Caco-2 (cell line): ENCODE results near the gene ADAMTS3. TPM values are rescaled to one million over a fixed set of nuclear protein-coding genes. Genes with fewer than 3 reads are reported as not detected.

Source experiments
- BruUV-seq: library from RNA; stranded (reverse); fragments of 400-500 nt; replicated peaks from 2 replicates; lab custom pipeline; 2021; lab: Mats Ljungman, UMichigan
- CTCF ChIA-PET: fragments of 300-600 bp; sonication (Branson Sonifier 250); formaldehyde crosslinking; loops from one replicate; lab custom pipeline; 2022; ENCODE audit warnings: antibody characterized with exemption; lab: Charles Lee
- POLR2A ChIA-PET: fragments of 300-600 bp; sonication (Branson Sonifier 250); formaldehyde crosslinking; loops from one replicate; lab custom pipeline; 2022; ENCODE audit warnings: antibody characterized with exemption; lab: Charles Lee
- DNase-seq, 2 experiments: peaks; one replicate each; pipeline versions ENCODE4 v3.0.0 to v3.0.0-alpha.2; 2020 to 2022
- H3K27me3 ChIP-seq: replicated peaks from 2 replicates; pipeline ENCODE4 v1.6.0; 2011; ENCODE audit warnings: low read length; ENCODE audit not compliant: control insufficient read depth, insufficient read depth
- H3K36me3 ChIP-seq: 2 replicates; pipeline ENCODE4 v1.5.1; 2011; ENCODE audit warnings: low read length; ENCODE audit not compliant: control insufficient read depth, insufficient read depth
- H3K4me1 ChIP-seq: fragments of 250-450 bp; sonication (Bioruptor Pico); 2 replicates; pipeline ENCODE4 v1.5.1; 2020; ENCODE audit warnings: mild to moderate bottlenecking
- H3K4me3 ChIP-seq: 2 replicates; pipeline ENCODE4 v1.5.1; 2011; ENCODE audit warnings: low read depth, mild to moderate bottlenecking, control low read depth, low read length
- H3K9me3 ChIP-seq: fragments of 250-450 bp; sonication (Bioruptor Pico); 2 replicates; pipeline ENCODE4 v1.5.1; 2020; ENCODE audit warnings: mild to moderate bottlenecking, moderate library complexity
- H3K27ac Mint-ChIP-seq: one replicate; pipeline ENCODE4 v1.8.0; 2022; ENCODE audit warnings: mixed read lengths; ENCODE audit not compliant: unreplicated experiment
- H3K27me3 Mint-ChIP-seq: one replicate; pipeline ENCODE4 v1.8.0; 2022; ENCODE audit warnings: mixed read lengths; ENCODE audit not compliant: insufficient read depth, unreplicated experiment
- H3K36me3 Mint-ChIP-seq: one replicate; pipeline ENCODE4 v1.8.0; 2022; ENCODE audit warnings: mild to moderate bottlenecking, mixed read lengths; ENCODE audit not compliant: insufficient read depth, unreplicated experiment
- H3K4me1 Mint-ChIP-seq: one replicate; pipeline ENCODE4 v1.8.0; 2022; ENCODE audit warnings: low read depth, mixed read lengths; ENCODE audit not compliant: unreplicated experiment
- H3K4me3 Mint-ChIP-seq: one replicate; pipeline ENCODE4 v1.8.0; 2022; ENCODE audit warnings: mild to moderate bottlenecking, moderate library complexity, mixed read lengths; ENCODE audit not compliant: unreplicated experiment
- H3K9me3 Mint-ChIP-seq: one replicate; pipeline ENCODE4 v1.8.0; 2022; ENCODE audit warnings: mixed read lengths; ENCODE audit not compliant: unreplicated experiment
- CTCF ChIP-seq, 2 experiments: fragments of 200-600 bp in 1 of 2; IDR thresholded peaks; 1 replicate in 1 of 2; 2 replicates in 1 of 2; pipeline versions ENCODE4 v1.5.1 to v1.8.0; 2011 to 2022; ENCODE audit warnings: antibody characterized with exemption in 1 of 2, control low read depth in 1 of 2, inconsistent platforms in 1 of 2, low read depth in 1 of 2, low read length in 1 of 2, mild to moderate bottlenecking in 1 of 2, moderate library complexity in 1 of 2; ENCODE audit not compliant: insufficient read depth in 1 of 2, severe bottlenecking in 1 of 2, unreplicated experiment in 1 of 2
- intact Hi-C: fragments of 100-400 bp; cut with micrococcal nuclease; formaldehyde crosslinking; loops from one replicate; pipeline ENCODE4 v1.10.0; 2022; ENCODE audit not compliant: unreplicated experiment
- total RNA-seq: library from RNA; stranded (reverse); gene quantifications from 2 replicates; pipeline ENCODE4 v1.2.3, GENCODE V29; 2022

Gene ADAMTS3
- total RNA-seq, 1 experiment from 2014 or later = not detected

- Mint-ChIP-seq H3K27ac (no peak overlapping the region), H3K27me3 (peaks cover 13% of the 10 kb centered on the region), H3K4me1 (no peaks in the 10 kb centered on the region), H3K4me3 (no peak overlapping the region), H3K36me3 (no peaks in the 10 kb centered on the region), H3K9me3 (no peaks in the 10 kb centered on the region)
- no peak for DNase-seq
- ChIA-PET CTCF (no interaction called here), POLR2A (no interaction called here)
- no peak for TF ChIP-seq CTCF (IDR thresholded peaks at IDR 0.05; ENCODE audit: insufficient read depth in 1 of 2, low read depth in 1 of 2, low read length in 1 of 2, severe bottlenecking in 1 of 2, unreplicated experiment in 1 of 2)
- BruUV-seq = no TSS peak
- Histone ChIP-seq H3K9me3 (no peaks in the 10 kb centered on the region), H3K4me3 (no peak overlapping the region), H3K4me1 (no peaks in the 10 kb centered on the region), H3K36me3 (no peaks in the 10 kb centered on the region), H3K27me3 (no peaks in the 10 kb centered on the region)
- intact Hi-C loops = no loop called here
Measured at GRCh38 chr4:72440386-72440785, 128.6 kb downstream of the ADAMTS3 start.

GRCh38 chr4:72432975-72433374 is 136.0 kb downstream of the ADAMTS3 start:
- CTCF ChIA-PET = no interaction called here
- no peaks in the 10 kb centered on the region for H3K27me3 ChIP-seq
- Mint-ChIP-seq H3K4me3 (no peak overlapping the region), H3K27ac (no peak overlapping the region), H3K27me3 (peaks cover 9% of the 10 kb centered on the region), H3K9me3 (no peaks in the 10 kb centered on the region), H3K4me1 (no peaks in the 10 kb centered on the region), H3K36me3 (no peaks in the 10 kb centered on the region)
- no peak overlapping the region for H3K4me3 ChIP-seq
- BruUV-seq = no TSS peak
- DNase-seq = no peak
- intact Hi-C loops = no loop called here
- H3K9me3 ChIP-seq = no peaks in the 10 kb centered on the region
- no peaks in the 10 kb centered on the region for H3K4me1 ChIP-seq
- POLR2A ChIA-PET = no interaction called here
- H3K36me3 ChIP-seq = no peaks in the 10 kb centered on the region
- TF ChIP-seq CTCF (IDR thresholded peaks at IDR 0.05; ENCODE audit: insufficient read depth in 1 of 2, low read depth in 1 of 2, low read length in 1 of 2, severe bottlenecking in 1 of 2, unreplicated experiment in 1 of 2) = no peak

GRCh38 chr4:72432282-72432681 is 136.7 kb downstream of the ADAMTS3 start:
- POLR2A ChIA-PET = no interaction called here
- no peaks in the 10 kb centered on the region for H3K36me3 Mint-ChIP-seq
- no peaks in the 10 kb centered on the region for H3K36me3 ChIP-seq
- DNase-seq = no peak
- H3K9me3 Mint-ChIP-seq = no peaks in the 10 kb centered on the region
- BruUV-seq = no TSS peak
- H3K4me3 Mint-ChIP-seq = no peak overlapping the region
- intact Hi-C loops = no loop called here
- no peak overlapping the region for H3K27ac Mint-ChIP-seq
- H3K27me3 ChIP-seq = no peaks in the 10 kb centered on the region
- no peak overlapping the region for H3K4me3 ChIP-seq
- no peaks in the 10 kb centered on the region for H3K4me1 ChIP-seq
- no peaks in the 10 kb centered on the region for H3K4me1 Mint-ChIP-seq
- no peak for TF ChIP-seq CTCF (IDR thresholded peaks at IDR 0.05; ENCODE audit: insufficient read depth in 1 of 2, low read depth in 1 of 2, low read length in 1 of 2, severe bottlenecking in 1 of 2, unreplicated experiment in 1 of 2)
- CTCF ChIA-PET = no interaction called here
- no peaks in the 10 kb centered on the region for H3K9me3 ChIP-seq
- peaks cover 9% of the 10 kb centered on the region for H3K27me3 Mint-ChIP-seq
